ENCODE data around the gene GORASP2.

The GORASP2 gene

GRCh38 chr2:170966648-170967396 lies 37.8 kb downstream of the GORASP2 start:
- no peak for DNase-seq (ENCODE audit: low spot score)

- no peak for DNase-seq (ENCODE audit: low spot score)
Observed at GRCh38 chr2:170967553-170967952, 38.5 kb downstream of the GORASP2 start.

- no peak for DNase-seq (ENCODE audit: low spot score)
Observed at GRCh38 chr2:170968205-170969003, 39.4 kb downstream of the GORASP2 start.

GRCh38 chr2:170969030-170969429 lies 40.0 kb downstream of the GORASP2 start:
- DNase-seq (ENCODE audit: low spot score), result no peak

- DNase-seq (ENCODE audit: low spot score), result no peak
Observed at GRCh38 chr2:170969872-170970496, 40.9 kb downstream of the GORASP2 start.

GRCh38 chr2:170971071-170971470 lies 42.0 kb downstream of the GORASP2 start:
- DNase-seq (ENCODE audit: low spot score), result no peak

- no peak for DNase-seq (ENCODE audit: low spot score)
Observed at GRCh38 chr2:170972296-170973224, 43.5 kb downstream of the GORASP2 start.

- DNase-seq (ENCODE audit: low spot score), result no peak
Observed at GRCh38 chr2:170973225-170973491, 44.1 kb downstream of the GORASP2 start.

- peak; percentile 81 for DNase-seq (ENCODE audit: low spot score)
Observed at GRCh38 chr2:170973492-170974303, 44.6 kb downstream of the GORASP2 start.

- DNase-seq (ENCODE audit: low spot score), result no peak
Observed at GRCh38 chr2:170974304-170974993, 45.4 kb downstream of the GORASP2 start.

- no peak for DNase-seq (ENCODE audit: low spot score)
Observed at GRCh38 chr2:170975127-170975942, 46.3 kb downstream of the GORASP2 start.

- DNase-seq (ENCODE audit: low spot score), result no peak
Observed at GRCh38 chr2:170975943-170976270, 46.9 kb downstream of the GORASP2 start.

GRCh38 chr2:170984079-170984478 lies 55.0 kb downstream of the GORASP2 start:
- no peak for DNase-seq (ENCODE audit: low spot score)

GRCh38 chr2:170985407-170985806 lies 56.4 kb downstream of the GORASP2 start:
- DNase-seq (ENCODE audit: low spot score), result no peak

GRCh38 chr2:170986566-170987258 lies 57.7 kb downstream of the GORASP2 start:
- no peak for DNase-seq (ENCODE audit: low spot score)

GRCh38 chr2:170991398-170992182 lies 62.5 kb downstream of the GORASP2 start:
- DNase-seq (ENCODE audit: low spot score), result no peak

GRCh38 chr2:170996316-170996715 lies 67.3 kb downstream of the GORASP2 start:
- DNase-seq (ENCODE audit: low spot score), result no peak

- DNase-seq (ENCODE audit: low spot score), result no peak
Observed at GRCh38 chr2:170997893-170998597, 69.0 kb downstream of the GORASP2 start.

All from hematopoietic multipotent progenitor cell treated with erythropoietin and hydrocortisone succinate and interleukin-3 and kit ligand, for 17 days (in vitro differentiated cells).